ENCODE measurements around the gene DNAI2. TPM values are rescaled to one million over a fixed set of nuclear protein-coding genes. Genes with fewer than 3 reads are reported as not detected.

Gene DNAI2
- total RNA-seq, 4 donors from 2014 or later, result not detected

DNA sequence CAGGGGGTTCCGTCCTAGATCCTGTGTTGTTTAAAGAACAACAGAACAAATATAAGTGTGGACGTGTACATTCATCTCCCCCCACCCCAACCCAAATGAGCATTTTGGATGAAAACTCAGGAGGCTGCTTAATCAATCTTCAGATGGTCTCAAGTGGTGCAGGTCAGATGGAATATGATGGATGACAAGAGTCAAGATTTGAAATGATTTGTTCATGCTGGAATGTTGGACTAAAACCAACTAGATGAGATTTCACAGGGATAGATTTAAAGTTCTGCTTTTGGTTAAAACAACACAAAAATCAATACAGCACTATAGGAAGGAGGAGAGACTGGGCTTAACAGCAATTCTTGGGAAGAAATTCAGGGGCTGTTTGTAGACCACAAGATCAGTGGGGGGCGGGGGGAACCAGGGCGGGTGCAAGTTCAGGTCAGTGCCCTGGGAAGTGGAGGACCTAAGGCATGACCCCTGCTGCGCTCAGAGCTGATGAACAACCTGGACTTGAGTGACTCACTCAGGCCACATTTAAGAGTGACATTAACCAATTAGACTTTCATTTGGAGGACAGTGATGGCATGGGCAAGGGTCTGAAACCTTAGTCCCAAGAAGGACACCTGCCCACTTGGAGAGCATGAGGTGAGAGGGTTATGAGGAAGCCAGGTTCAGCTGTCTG, 45.6 kb upstream of the DNAI2 start:
- DNase-seq, result no peak
- Histone ChIP-seq H3K9me3 (no peaks in the 10 kb centered on the region), H3K36me3 (no peaks in the 10 kb centered on the region), H3K4me1 (no peaks in the 10 kb centered on the region), H3K27me3 (no peaks in the 10 kb centered on the region), H3K27ac (no peak overlapping the region), H3K4me3 (no peak overlapping the region)
- TF ChIP-seq, protein P1, sequence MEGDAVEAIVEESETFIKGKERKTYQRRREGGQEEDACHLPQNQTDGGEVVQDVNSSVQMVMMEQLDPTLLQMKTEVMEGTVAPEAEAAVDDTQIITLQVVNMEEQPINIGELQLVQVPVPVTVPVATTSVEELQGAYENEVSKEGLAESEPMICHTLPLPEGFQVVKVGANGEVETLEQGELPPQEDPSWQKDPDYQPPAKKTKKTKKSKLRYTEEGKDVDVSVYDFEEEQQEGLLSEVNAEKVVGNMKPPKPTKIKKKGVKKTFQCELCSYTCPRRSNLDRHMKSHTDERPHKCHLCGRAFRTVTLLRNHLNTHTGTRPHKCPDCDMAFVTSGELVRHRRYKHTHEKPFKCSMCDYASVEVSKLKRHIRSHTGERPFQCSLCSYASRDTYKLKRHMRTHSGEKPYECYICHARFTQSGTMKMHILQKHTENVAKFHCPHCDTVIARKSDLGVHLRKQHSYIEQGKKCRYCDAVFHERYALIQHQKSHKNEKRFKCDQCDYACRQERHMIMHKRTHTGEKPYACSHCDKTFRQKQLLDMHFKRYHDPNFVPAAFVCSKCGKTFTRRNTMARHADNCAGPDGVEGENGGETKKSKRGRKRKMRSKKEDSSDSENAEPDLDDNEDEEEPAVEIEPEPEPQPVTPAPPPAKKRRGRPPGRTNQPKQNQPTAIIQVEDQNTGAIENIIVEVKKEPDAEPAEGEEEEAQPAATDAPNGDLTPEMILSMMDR (IDR thresholded peaks at IDR 0.05), result no peak

DNA sequence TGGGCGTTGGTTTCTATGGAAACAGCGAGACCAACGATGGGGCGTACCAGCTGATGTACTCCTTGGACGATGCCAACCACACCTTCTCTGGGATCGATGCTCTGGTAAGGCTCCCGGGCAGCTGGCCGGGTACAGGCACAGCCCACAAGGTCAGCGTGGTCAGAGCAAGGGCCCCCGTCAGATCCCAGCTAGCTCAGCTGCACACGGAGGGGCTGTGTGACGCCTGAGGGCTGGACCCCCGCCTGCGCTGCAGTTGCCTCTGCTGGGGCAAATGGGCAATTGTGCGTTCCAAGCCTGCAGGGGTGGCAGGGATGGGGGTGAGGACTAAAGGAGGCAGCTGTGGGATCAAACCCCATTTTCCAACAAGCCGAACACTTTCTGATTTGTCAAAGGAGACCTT, 43.1 kb upstream of the DNAI2 start:
- H3K36me3 ChIP-seq, result no peaks in the 10 kb centered on the region
- no peak for TF ChIP-seq POLR2A (IDR thresholded peaks at IDR 0.05)
- TF ChIP-seq, protein P1 (IDR thresholded peaks at IDR 0.05), result no peak
- H3K4me1 ChIP-seq, result no peaks in the 10 kb centered on the region
- no peaks in the 10 kb centered on the region for H3K9me3 ChIP-seq
- H3K4me3 ChIP-seq, result no peak overlapping the region
- H3K27me3 ChIP-seq, result no peaks in the 10 kb centered on the region
- H3K27ac ChIP-seq, result no peak overlapping the region
- no peak for DNase-seq

DNA sequence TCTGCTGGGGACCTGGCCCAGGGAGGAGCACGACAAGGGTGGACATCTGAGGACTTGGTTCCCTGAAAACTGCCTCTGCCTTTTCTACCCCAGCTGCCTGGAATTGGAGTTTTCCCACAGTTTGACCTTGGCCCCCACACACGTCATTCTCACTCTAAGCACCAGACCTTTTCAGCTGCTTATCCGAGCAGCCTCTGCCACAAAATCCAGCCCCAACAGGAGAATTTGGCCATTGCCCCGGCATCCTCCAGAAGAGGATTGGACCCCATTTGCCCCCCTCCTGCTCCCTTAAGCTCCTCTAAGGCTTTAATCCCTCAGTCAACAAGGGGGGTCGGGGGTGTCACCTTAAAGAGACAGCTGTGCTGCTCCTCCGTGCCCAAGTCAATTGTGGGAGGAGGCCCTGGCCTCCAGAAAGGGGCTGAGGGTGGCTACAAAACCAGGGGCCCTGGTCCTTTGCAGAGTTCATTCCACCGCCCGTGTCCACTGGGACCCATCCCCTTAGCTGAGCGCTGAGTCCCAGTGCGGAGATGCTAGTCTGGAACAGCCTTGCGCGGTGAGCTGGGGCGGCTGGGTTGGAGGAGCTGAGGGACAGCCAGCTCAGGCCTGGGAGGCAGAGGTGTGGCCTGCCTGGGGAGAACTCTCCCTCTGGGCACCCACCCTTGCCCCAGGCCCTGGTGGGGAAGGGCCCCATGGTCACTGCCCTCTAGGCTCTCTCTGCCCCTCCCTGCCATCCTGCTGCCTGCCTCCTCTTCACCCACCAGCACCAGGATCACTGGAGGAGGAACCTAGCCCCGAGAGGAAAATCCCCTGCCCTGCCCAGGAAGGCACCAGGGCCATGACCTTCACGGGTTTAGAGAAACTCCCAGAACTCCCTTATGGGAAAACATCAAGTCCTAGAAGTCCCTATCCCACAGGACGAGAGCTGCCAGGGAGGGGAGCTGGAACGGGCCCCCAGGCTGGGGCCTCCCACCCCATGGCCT, 41.8 kb upstream of the DNAI2 start:
- Histone ChIP-seq H3K4me1 (no peaks in the 10 kb centered on the region), H3K4me3 (no peak overlapping the region), H3K27me3 (no peaks in the 10 kb centered on the region), H3K27ac (no peak overlapping the region), H3K9me3 (no peaks in the 10 kb centered on the region), H3K36me3 (no peaks in the 10 kb centered on the region)
- TF ChIP-seq, protein P1 (IDR thresholded peaks at IDR 0.05), result no peak
- TF ChIP-seq POLR2A (IDR thresholded peaks at IDR 0.05), result no peak
- DNase-seq, result no peak

DNA sequence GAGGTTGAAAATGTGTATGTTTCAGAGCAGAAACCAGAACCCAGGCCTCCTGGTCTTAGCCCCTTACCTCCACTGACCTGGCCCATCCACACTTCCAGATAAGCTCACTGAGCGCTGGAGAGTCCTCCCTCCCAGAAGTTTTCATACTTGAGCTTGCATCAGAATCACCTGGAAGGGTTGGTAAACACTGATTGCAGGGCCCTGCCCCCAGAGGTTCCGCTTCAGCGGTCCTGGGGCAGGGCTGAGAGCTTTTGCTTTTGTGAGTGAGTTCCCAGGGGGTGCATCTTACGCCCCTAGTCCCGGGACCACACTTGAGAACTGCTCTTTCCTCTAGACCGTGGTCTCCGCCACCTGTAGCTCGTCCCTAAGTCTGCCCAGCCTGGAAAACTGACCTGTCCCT, 40.1 kb upstream of the DNAI2 start:
- Histone ChIP-seq H3K4me3 (no peak overlapping the region), H3K9me3 (no peaks in the 10 kb centered on the region), H3K27ac (no peak overlapping the region), H3K4me1 (no peaks in the 10 kb centered on the region), H3K36me3 (no peaks in the 10 kb centered on the region), H3K27me3 (no peaks in the 10 kb centered on the region)
- no peak for DNase-seq
- TF ChIP-seq, protein P1 (IDR thresholded peaks at IDR 0.05), result no peak
- TF ChIP-seq POLR2A (IDR thresholded peaks at IDR 0.05), result no peak

DNA sequence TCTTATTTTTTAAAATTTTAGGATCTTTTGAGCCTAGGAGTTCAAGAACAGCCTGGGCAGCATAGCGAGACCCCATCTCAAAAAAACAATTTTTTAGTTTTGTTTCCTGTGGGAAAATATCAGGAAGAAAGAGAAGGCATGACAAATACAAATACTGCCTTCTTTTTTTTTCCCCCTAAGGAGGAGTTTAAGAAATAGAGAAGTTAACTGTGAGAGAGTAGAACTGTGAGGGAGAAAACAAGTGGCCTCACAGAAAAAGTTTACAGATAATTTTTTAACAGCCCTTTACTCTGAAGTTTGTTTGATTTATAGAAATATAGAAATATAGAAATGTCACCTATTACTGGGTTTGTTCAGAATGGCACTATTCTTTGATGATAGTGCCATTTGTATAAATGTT, 39.5 kb upstream of the DNAI2 start:
- no peak for DNase-seq
- no peaks in the 10 kb centered on the region for H3K36me3 ChIP-seq
- no peaks in the 10 kb centered on the region for H3K27me3 ChIP-seq
- no peaks in the 10 kb centered on the region for H3K4me1 ChIP-seq
- no peaks in the 10 kb centered on the region for H3K9me3 ChIP-seq
- no peak overlapping the region for H3K4me3 ChIP-seq
- TF ChIP-seq, protein P1 (IDR thresholded peaks at IDR 0.05), result no peak
- no peak for TF ChIP-seq POLR2A (IDR thresholded peaks at IDR 0.05)
- peak overlapping the region in 2 of 4 donors; percentile 14 to 55 for H3K27ac ChIP-seq
